GM18909 (cell line): ENCODE data around the gene SPAG17.
"Not testable (repeated sequence)": the region's sequence is repeated elsewhere in the genome, so short reads cannot be mapped to it uniquely, and the experiment has no call there.

Experiments
- ATAC-seq: cut with Tn5 transposase; IDR thresholded peaks from one replicate; pipeline ENCODE4 v1.9.1; 2021; ENCODE audit warnings: mild to moderate bottlenecking; ENCODE audit not compliant: unreplicated experiment, poor library complexity

SPAG17 gene

GRCh38 chr1:117925981-117926380 is 259.0 kb downstream of the SPAG17 start:
- no peak for ATAC-seq

GRCh38 chr1:117922717-117923116 is 262.3 kb downstream of the SPAG17 start:
- not testable (repeated sequence) for ATAC-seq

- ATAC-seq, result no peak
Measured at GRCh38 chr1:117921991-117922390, 263.0 kb downstream of the SPAG17 start.

GRCh38 chr1:117919376-117919775 is 265.7 kb downstream of the SPAG17 start:
- no peak for ATAC-seq

- ATAC-seq, result no peak
Measured at GRCh38 chr1:117911051-117911450, 274.0 kb downstream of the SPAG17 start.

- ATAC-seq, result no peak
Measured at GRCh38 chr1:117905019-117905418, 280.0 kb downstream of the SPAG17 start.

- ATAC-seq, result no peak
Measured at GRCh38 chr1:117904485-117904884, 280.5 kb downstream of the SPAG17 start.
